Activated CD8-positive, alpha-beta T cell treated with anti-CD3 and anti-CD28 coated beads for 36 hours (primary cell): ENCODE measurements around the gene DDX10. TPM values are rescaled to one million over a fixed set of nuclear protein-coding genes. Genes with fewer than 3 reads are reported as not detected.
A peak's percentile ranks its signal among the peaks of the same experiment; 100 is the strongest.

Source experiments
- ATAC-seq: fragments of 200-7000 bp; cut with Tn5 transposase; one replicate; pipeline ENCODE4 v1.10.0; 2021; ENCODE audit warnings: mild to moderate bottlenecking, moderate library complexity
- CTCF ChIA-PET: fragments of 350-600 bp; sonication (Branson Sonifier 250); formaldehyde crosslinking; loops from one replicate; lab custom pipeline; 2021; ENCODE audit warnings: antibody characterized with exemption; lab: Charles Lee
- POLR2A ChIA-PET: fragments of 350-600 bp; sonication (Branson Sonifier 250); formaldehyde crosslinking; loops from one replicate; lab custom pipeline; 2021; ENCODE audit warnings: antibody characterized with exemption; lab: Charles Lee
- DNase-seq: peaks from one replicate; pipeline ENCODE4 v3.0.0-alpha.2; 2020
- H3K27ac Mint-ChIP-seq: one replicate; pipeline ENCODE4 v1.8.0; 2021; ENCODE audit warnings: mild to moderate bottlenecking, mixed read lengths
- H3K27me3 Mint-ChIP-seq: one replicate; pipeline ENCODE4 v1.8.0; 2021; ENCODE audit warnings: mixed read lengths
- H3K36me3 Mint-ChIP-seq: one replicate; pipeline ENCODE4 v1.8.0; 2021; ENCODE audit warnings: low read depth, mixed read lengths
- H3K4me1 Mint-ChIP-seq: one replicate; pipeline ENCODE4 v1.8.0; 2021; ENCODE audit warnings: low read depth, mixed read lengths
- H3K4me3 Mint-ChIP-seq: one replicate; pipeline ENCODE4 v1.8.0; 2021; ENCODE audit warnings: mild to moderate bottlenecking, moderate library complexity, mixed read lengths
- H3K9me3 Mint-ChIP-seq: one replicate; pipeline ENCODE4 v1.8.0; 2021; ENCODE audit warnings: mixed read lengths
- intact Hi-C: fragments of 100-400 bp; cut with micrococcal nuclease; formaldehyde crosslinking; loops from one replicate; pipeline ENCODE4 v1.10.0; 2022
- total RNA-seq, 2 experiments: library from RNA; stranded (reverse); gene quantifications; one replicate each; pipeline ENCODE4 v1.2.3, GENCODE V29; 2021
- TF ChIP-seq, protein P1 (sequence below): fragments of 200-600 bp; IDR thresholded peaks from one replicate; pipeline ENCODE4 v1.8.0; 2022; ENCODE audit warnings: antibody characterized with exemption, mild to moderate bottlenecking

DDX10 gene
- total RNA-seq, 2 experiments from 2014 or later: 45.4 to 46.3 TPM

DNA sequence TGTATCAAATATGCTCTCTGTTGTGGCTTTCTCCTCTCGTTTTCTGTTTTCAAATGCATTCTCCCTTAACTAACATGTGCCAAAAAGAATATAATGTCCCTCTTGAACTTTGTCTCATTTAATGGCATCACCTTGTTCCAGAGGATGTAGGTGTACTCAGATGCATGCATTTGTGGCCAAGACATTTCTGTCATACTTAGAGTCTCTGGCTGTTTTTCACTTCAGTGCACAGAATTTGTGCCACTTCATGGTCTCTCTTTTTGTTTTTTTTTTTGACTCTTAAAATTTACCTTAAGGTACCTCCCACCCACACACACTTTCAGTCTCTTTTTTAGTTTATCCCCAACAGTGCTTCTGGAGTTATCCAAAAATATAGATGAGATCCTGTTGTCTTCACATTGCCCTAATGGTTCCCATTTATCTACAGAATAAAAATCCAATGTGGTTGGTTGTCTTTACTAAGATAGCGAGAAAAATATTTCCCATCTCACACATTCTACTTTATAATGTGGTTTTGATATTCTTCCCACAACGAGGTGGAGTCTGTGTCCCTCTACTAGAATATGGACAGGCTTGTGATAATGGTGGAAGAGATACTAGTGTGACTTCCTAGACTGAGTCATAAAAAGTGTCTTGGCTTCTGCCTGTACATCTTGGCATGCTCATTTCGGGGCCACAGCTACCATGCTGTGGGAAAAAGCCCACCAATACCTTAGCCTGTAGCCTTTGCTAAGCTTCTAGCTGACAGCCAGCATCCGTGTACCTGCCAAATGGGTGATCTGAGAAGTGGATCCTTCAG lies 125.8 kb downstream of the DDX10 start:
- ATAC-seq (peak; percentile 51), DNase-seq (no peak)
- ChIA-PET CTCF (no interaction called here), POLR2A (no interaction called here)
- intact Hi-C loops: no loop called here
- H3K4me3 Mint-ChIP-seq: no peak overlapping the region
- no peaks in the 10 kb centered on the region for H3K27me3 Mint-ChIP-seq
- peaks cover 42% of the 10 kb centered on the region for H3K4me1 Mint-ChIP-seq
- TF ChIP-seq, protein P1, sequence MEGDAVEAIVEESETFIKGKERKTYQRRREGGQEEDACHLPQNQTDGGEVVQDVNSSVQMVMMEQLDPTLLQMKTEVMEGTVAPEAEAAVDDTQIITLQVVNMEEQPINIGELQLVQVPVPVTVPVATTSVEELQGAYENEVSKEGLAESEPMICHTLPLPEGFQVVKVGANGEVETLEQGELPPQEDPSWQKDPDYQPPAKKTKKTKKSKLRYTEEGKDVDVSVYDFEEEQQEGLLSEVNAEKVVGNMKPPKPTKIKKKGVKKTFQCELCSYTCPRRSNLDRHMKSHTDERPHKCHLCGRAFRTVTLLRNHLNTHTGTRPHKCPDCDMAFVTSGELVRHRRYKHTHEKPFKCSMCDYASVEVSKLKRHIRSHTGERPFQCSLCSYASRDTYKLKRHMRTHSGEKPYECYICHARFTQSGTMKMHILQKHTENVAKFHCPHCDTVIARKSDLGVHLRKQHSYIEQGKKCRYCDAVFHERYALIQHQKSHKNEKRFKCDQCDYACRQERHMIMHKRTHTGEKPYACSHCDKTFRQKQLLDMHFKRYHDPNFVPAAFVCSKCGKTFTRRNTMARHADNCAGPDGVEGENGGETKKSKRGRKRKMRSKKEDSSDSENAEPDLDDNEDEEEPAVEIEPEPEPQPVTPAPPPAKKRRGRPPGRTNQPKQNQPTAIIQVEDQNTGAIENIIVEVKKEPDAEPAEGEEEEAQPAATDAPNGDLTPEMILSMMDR: no peak
- H3K9me3 Mint-ChIP-seq: no peaks in the 10 kb centered on the region
- H3K36me3 Mint-ChIP-seq: peaks cover 1% of the 10 kb centered on the region
- H3K27ac Mint-ChIP-seq: peak overlapping the region; percentile 44

DNA sequence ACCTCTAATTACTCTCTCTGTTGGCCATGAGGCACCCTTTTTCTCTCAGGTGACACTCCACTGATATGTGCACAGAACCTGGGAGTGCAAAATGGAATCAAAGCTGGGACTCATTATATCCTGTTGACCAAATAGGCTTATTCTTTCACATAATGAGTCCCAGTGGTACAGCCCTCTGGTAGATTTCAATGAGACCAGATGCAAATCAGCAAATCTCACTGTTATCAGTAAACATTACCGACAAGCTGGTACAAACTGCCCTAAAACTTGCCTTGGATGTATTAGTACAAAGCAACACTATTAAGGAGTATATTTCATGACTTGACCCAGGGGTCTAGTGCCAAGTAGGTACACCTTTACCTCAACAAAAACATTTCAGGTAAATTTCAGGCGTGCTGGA lies 128.3 kb downstream of the DDX10 start:
- H3K36me3 Mint-ChIP-seq: no peaks in the 10 kb centered on the region
- ATAC-seq (no peak), DNase-seq (no peak)
- TF ChIP-seq, protein P1: no peak
- ChIA-PET CTCF (no interaction called here), POLR2A (no interaction called here)
- H3K9me3 Mint-ChIP-seq: no peaks in the 10 kb centered on the region
- H3K27me3 Mint-ChIP-seq: no peaks in the 10 kb centered on the region
- H3K27ac Mint-ChIP-seq: no peak overlapping the region
- peaks cover 29% of the 10 kb centered on the region for H3K4me1 Mint-ChIP-seq
- intact Hi-C loops: no loop called here
- H3K4me3 Mint-ChIP-seq: no peak overlapping the region

- H3K9me3 Mint-ChIP-seq: no peaks in the 10 kb centered on the region
- ChIA-PET CTCF (no interaction called here), POLR2A (no interaction called here)
- ATAC-seq (no peak), DNase-seq (no peak)
- H3K36me3 Mint-ChIP-seq: no peaks in the 10 kb centered on the region
- TF ChIP-seq, protein P1: no peak
- no peak overlapping the region for H3K27ac Mint-ChIP-seq
- H3K27me3 Mint-ChIP-seq: no peaks in the 10 kb centered on the region
- intact Hi-C loops: no loop called here
- no peak overlapping the region for H3K4me3 Mint-ChIP-seq
- H3K4me1 Mint-ChIP-seq: peaks cover 27% of the 10 kb centered on the region
Observed at GRCh38 chr11:108793611-108794010, 128.7 kb downstream of the DDX10 start.

- TF ChIP-seq, protein P1: no peak
- no peak overlapping the region for H3K27ac Mint-ChIP-seq
- ChIA-PET CTCF (interaction anchor here (0.6 kb wide), 1 partner anchor 78 kb away, joined by 4 read pairs; no protein-coding TSS in a partner anchor), POLR2A (no interaction called here)
- no peaks in the 10 kb centered on the region for H3K27me3 Mint-ChIP-seq
- intact Hi-C loops: no loop called here
- DNase-seq (no peak), ATAC-seq (no peak)
- peaks cover 8% of the 10 kb centered on the region for H3K4me1 Mint-ChIP-seq
- peaks cover 2% of the 10 kb centered on the region for H3K36me3 Mint-ChIP-seq
- no peaks in the 10 kb centered on the region for H3K9me3 Mint-ChIP-seq
- H3K4me3 Mint-ChIP-seq: no peak overlapping the region
Observed at GRCh38 chr11:108796551-108796950, 131.7 kb downstream of the DDX10 start.

GRCh38 chr11:108797578-108798100 lies 132.8 kb downstream of the DDX10 start:
- TF ChIP-seq, protein P1: no peak
- intact Hi-C loops: no loop called here
- Mint-ChIP-seq H3K9me3 (no peaks in the 10 kb centered on the region), H3K27me3 (no peaks in the 10 kb centered on the region), H3K27ac (no peak overlapping the region), H3K36me3 (peaks cover 2% of the 10 kb centered on the region), H3K4me3 (no peak overlapping the region), H3K4me1 (peaks cover 4% of the 10 kb centered on the region)
- CTCF ChIA-PET: interaction anchor here (1.2 kb wide), 2 partner anchors 100 kb away, joined by 3 read pairs; no protein-coding TSS in a partner anchor
- ATAC-seq (no peak), DNase-seq (no peak)
- POLR2A ChIA-PET: no interaction called here
